Mucosa of stomach (tissue), 1 donor: Measurements from ENCODE around the gene CD79B.

Experiments
- H3K27me3 ChIP-seq: one replicate; pipeline ENCODE4 v1.7.0; 2013; ENCODE audit warnings: mild to moderate bottlenecking, low read length; ENCODE audit not compliant: control insufficient read depth, insufficient read depth
- H3K36me3 ChIP-seq: one replicate; pipeline ENCODE4 v1.7.0; 2013; ENCODE audit warnings: low read length; ENCODE audit not compliant: control insufficient read depth, insufficient read depth
- H3K4me1 ChIP-seq: one replicate; pipeline ENCODE4 v1.7.0; 2013; ENCODE audit warnings: mild to moderate bottlenecking, low read length; ENCODE audit not compliant: control insufficient read depth, insufficient read depth
- H3K4me3 ChIP-seq: one replicate; pipeline ENCODE4 v1.7.0; 2013; ENCODE audit warnings: low read length
- H3K9ac ChIP-seq: one replicate; pipeline ENCODE4 v1.7.0; 2013; ENCODE audit warnings: mild to moderate bottlenecking, low read length, moderate library complexity
- H3K9me3 ChIP-seq: one replicate; pipeline ENCODE4 v1.7.0; 2013; ENCODE audit warnings: mild to moderate bottlenecking, low read length, moderate library complexity; ENCODE audit not compliant: control insufficient read depth
- donor health status: Pancreatic carcinoma.

Gene CD79B

GRCh38 chr17:63931981-63932561 is at the start of gene CD79B:
Gene CD79B, minus strand, starts transcription at chr17:63932331. Its CDS starts 70 bp downstream, at chr17:63932261.
- H3K9me3 ChIP-seq = no peaks in the 10 kb centered on the region
- peaks cover 4% of the 10 kb centered on the region for H3K27me3 ChIP-seq
- H3K4me3 ChIP-seq = no peak within 1 kb of the TSS
- no peak within 1 kb of the TSS for H3K9ac ChIP-seq
- no peaks in the 10 kb centered on the region for H3K36me3 ChIP-seq
- no peaks in the 10 kb centered on the region for H3K4me1 ChIP-seq

DNA sequence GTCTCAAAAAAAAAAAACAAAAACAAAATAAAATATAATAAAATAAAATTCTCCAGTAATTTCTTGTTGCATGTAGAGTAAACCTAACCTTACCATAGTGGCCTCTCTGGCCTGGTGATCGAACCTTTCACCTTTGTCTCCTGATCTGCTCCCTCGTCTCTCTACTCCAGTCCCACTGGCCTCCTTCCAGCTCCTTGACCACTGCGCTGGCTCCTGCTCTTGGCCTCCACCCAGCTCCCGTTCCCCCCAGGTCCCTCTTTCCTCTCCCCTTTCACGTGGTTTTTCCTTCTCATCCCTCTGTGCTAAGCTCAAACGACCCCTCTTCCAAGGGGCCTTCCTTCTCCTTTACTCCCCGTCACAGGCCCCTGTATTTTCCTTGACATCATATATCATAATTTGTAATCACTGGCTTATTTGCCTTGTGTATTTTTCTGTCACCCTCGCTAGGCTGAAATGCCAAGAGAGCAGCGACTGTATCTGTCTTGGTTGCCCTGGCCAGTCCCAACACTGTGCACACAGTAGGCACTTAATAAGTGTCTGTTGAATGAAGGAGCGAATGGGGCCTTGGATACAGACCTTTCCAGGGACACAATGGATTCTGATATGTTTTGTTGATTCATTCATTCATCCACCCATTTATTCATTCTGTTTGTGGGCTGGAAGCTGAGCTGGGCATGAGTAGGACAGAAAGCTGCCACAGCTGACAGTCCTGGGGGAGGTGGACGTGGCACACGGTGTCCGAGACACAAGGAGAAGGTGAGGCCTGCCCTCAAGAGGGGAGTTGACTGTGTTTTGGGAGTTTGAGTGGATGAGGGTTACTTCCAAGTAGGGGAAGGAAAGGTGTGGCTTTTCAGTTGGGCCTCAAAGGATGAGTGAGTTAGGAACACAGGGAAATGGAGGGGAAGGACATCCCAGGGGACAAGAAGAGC is 46.4 kb upstream of the CD79B start:
- H3K36me3 ChIP-seq = no peaks in the 10 kb centered on the region
- H3K9me3 ChIP-seq = no peaks in the 10 kb centered on the region
- H3K4me3 ChIP-seq = no peak overlapping the region
- H3K27me3 ChIP-seq = peaks cover 23% of the 10 kb centered on the region
- H3K4me1 ChIP-seq = peaks cover 9% of the 10 kb centered on the region
- H3K9ac ChIP-seq = no peak overlapping the region

DNA sequence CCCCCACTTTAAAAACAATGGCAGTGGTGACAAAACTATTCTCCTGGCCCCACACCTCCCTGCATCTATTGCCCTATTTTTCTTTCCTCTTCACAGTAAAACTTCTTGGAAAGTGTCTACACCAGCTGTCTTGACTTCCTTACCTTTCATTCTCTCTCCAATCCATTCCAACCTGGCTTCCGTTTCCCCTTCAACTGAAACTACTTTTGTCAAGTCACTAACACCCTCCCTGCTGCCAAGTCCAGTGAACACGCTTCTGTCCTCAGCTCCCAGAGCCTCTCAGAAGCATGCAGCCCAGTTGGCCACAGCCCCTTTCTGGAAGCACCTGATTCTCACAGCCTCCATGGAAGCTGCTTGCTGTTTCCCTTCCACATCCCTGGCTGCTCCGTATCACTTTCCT is 44.6 kb upstream of the CD79B start:
- no peak overlapping the region for H3K9ac ChIP-seq
- peaks cover 9% of the 10 kb centered on the region for H3K4me1 ChIP-seq
- H3K9me3 ChIP-seq = no peaks in the 10 kb centered on the region
- H3K36me3 ChIP-seq = no peaks in the 10 kb centered on the region
- peaks cover 23% of the 10 kb centered on the region for H3K27me3 ChIP-seq
- H3K4me3 ChIP-seq = no peak overlapping the region

- peaks cover 23% of the 10 kb centered on the region for H3K27me3 ChIP-seq
- H3K9me3 ChIP-seq = no peaks in the 10 kb centered on the region
- no peaks in the 10 kb centered on the region for H3K36me3 ChIP-seq
- no peak overlapping the region for H3K9ac ChIP-seq
- no peak overlapping the region for H3K4me3 ChIP-seq
- H3K4me1 ChIP-seq = peaks cover 9% of the 10 kb centered on the region
These were observed 43.5 kb upstream of the CD79B start for GRCh38 chr17:63975541-63976092.

- Histone ChIP-seq H3K4me3 (no peak overlapping the region), H3K9me3 (no peaks in the 10 kb centered on the region), H3K4me1 (peaks cover 9% of the 10 kb centered on the region), H3K36me3 (no peaks in the 10 kb centered on the region), H3K27me3 (peaks cover 23% of the 10 kb centered on the region), H3K9ac (no peak overlapping the region)
These were observed 42.6 kb upstream of the CD79B start for GRCh38 chr17:63974594-63975192.

DNA sequence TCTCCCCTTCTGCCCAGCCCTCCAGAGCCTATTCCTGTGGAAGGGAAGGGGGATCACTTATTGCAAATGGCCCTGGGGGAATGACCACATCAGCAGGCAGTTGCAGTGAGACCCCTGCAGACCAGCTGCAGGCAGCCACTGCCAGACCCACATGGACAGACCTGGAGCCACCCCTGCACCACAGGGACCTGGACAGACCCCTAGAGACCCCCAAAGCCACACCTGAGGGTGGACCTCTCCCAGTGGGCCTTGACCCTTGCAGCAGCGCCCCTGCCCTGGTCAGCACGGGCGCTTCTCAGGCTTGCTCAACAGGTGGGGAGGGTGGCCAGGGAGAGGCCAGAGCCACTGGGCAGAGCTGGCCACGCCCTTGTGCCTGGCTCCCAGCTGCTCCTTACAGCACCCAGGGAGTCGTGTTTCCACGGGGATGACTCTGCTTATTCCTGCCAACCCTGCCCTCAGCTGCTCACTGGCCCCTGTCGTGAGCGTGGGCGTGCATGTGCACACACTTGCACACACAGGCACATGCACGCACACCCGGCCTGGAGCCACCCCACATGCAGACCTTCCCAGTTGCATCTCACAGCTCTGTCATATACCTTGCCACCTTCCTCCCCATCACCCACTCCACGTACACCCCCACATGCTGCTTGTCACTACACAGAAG is 41.9 kb upstream of the CD79B start:
- no peak overlapping the region for H3K4me3 ChIP-seq

GRCh38 chr17:63973247-63973646 is 41.1 kb upstream of the CD79B start:
- Histone ChIP-seq H3K4me1 (peaks cover 9% of the 10 kb centered on the region), H3K4me3 (no peak overlapping the region), H3K9ac (no peak overlapping the region)

More for the DNA sequence above, 41.9 kb upstream of the CD79B start:
- Histone ChIP-seq H3K27me3 (peaks cover 23% of the 10 kb centered on the region), H3K4me1 (peaks cover 9% of the 10 kb centered on the region), H3K9ac (no peak overlapping the region), H3K9me3 (no peaks in the 10 kb centered on the region), H3K36me3 (no peaks in the 10 kb centered on the region)

GRCh38 chr17:63972796-63973195 is 40.7 kb upstream of the CD79B start, which contains the start of gene SCN4A:
Gene SCN4A, minus strand, starts transcription at chr17:63972918. Its CDS starts 77 bp downstream, at chr17:63972841.
- Histone ChIP-seq H3K4me3 (no peak within 1 kb of the TSS), H3K9ac (no peak within 1 kb of the TSS), H3K36me3 (no peaks in the 10 kb centered on the region), H3K9me3 (no peaks in the 10 kb centered on the region), H3K4me1 (peaks cover 9% of the 10 kb centered on the region), H3K27me3 (peaks cover 23% of the 10 kb centered on the region)

More at GRCh38 chr17:63973247-63973646, 41.1 kb upstream of the CD79B start:
- Histone ChIP-seq H3K36me3 (no peaks in the 10 kb centered on the region), H3K9me3 (no peaks in the 10 kb centered on the region), H3K27me3 (peaks cover 23% of the 10 kb centered on the region)

GRCh38 chr17:63969278-63969677 is 37.1 kb upstream of the CD79B start:
- no peak overlapping the region for H3K4me3 ChIP-seq
- no peaks in the 10 kb centered on the region for H3K9me3 ChIP-seq
- peaks cover 6% of the 10 kb centered on the region for H3K4me1 ChIP-seq
- peaks cover 5% of the 10 kb centered on the region for H3K27me3 ChIP-seq
- H3K9ac ChIP-seq = no peak overlapping the region
- H3K36me3 ChIP-seq = no peaks in the 10 kb centered on the region

DNA sequence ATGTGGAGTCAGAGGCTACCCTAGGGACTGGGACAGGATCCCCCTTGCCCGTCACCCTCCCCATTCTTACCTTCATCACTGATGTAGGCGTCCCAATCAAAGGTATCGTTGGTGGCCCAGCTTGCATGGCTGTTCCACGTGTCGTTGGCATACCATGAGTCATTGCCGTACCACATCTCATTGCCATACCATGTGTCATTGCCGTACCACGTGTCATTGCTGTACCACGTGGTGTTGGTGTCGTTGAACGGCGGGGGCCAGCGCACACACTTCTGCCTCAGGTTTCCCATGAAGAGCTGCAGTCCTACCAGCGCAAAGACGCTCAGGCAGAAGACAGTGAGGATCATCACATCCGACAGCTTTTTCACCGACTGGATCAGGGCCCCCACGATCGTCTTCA is 35.8 kb upstream of the CD79B start:
- Histone ChIP-seq H3K4me3 (no peak overlapping the region), H3K27me3 (no peaks in the 10 kb centered on the region), H3K9ac (no peak overlapping the region), H3K36me3 (no peaks in the 10 kb centered on the region), H3K4me1 (no peaks in the 10 kb centered on the region), H3K9me3 (no peaks in the 10 kb centered on the region)

DNA sequence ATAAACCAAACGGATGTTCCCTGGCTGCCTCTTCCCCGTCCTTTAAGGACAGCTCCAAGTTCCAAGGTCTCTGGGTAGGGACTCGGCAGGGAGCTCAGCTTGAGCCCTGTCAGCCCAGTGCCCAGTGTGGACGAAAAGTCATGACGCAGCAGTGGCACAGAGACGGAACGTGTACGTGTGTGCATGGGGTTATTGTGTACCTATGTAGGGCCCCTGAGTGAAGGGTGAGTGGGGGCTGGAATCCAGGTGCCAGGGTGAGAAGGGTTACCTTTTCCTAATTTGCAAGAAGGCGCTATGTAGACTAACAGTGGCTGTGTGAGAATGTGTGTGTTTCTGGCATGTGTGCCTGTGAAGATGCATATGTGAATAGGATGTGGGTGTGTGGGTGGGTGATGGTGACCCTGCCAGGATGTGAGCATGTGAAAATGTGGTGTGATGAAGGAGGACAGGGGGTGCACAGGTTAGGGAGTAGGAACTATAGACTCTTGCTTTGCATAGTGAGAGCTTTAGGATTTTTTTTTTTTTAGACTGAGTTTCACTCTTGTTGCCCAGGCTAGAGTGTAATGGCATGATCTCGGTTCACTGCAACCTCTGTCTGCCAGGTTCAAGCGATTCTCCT is 34.6 kb upstream of the CD79B start:
- Histone ChIP-seq H3K4me1 (peaks cover under 1% of the 10 kb centered on the region), H3K4me3 (no peak overlapping the region), H3K9me3 (no peaks in the 10 kb centered on the region), H3K9ac (no peak overlapping the region), H3K36me3 (no peaks in the 10 kb centered on the region), H3K27me3 (no peaks in the 10 kb centered on the region)
